CD4-positive, alpha-beta T cell treated with Interferon gamma for 1 hour (primary cell): Measurements from ENCODE around the gene LOXHD1.

Source experiments
- DNase-seq: peaks from one replicate; pipeline ENCODE4 v3.0.0-alpha.2; 2020

LOXHD1 gene

DNA sequence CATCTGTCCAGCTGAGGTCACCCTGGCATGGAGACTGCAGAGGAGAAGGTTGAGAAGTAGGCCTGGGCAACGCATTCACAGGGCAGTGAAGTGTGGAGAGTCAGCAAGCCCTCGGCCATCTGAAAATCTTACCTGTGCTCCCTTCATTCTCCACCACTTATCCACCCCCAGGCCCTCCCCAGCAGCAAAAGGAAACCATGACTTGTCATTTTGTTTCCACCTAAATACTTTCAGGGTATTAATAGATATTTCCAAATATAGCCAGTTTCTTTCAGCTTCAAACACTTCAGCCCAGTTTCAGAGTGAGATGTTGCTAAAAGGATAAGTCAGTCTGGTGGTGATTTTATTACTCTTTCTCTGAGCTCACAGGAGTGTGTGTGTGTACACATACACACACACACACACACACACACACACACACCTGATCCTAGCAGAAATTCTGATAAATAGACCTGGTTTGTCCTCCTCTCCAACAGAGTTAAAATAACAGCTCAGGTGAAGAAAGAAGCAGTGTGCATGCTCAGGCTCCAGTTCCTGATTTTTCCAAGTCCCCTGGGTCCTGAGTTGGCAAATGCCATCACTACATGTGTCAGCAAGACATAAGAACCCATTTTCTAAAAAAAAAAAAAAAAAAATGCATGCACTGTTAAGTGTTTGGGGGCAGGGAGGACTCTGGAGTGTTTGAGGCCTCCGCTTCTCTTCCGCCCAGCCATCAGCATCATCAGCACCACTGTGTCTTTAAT, 82.8 kb downstream of the LOXHD1 start:
- DNase-seq = no peak

DNA sequence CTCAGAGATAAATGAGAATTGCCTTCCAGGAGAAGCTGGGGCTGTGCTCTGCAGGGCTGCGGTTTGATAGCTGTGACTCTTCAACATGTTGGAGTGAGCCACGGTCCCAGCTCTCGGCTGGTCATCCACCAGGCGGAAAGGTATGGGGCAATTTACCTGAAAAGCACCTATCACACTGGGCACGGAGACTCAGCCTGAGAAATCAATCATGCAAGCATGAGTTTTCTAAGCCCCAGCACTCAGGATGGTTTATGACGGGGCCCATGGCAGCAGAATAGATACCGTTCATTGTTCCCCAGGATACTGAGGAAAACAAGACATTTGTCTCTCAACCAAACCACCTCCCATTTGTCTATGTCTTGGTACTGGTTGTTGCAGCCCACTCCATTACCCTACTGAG, 83.9 kb downstream of the LOXHD1 start:
- no peak for DNase-seq

DNA sequence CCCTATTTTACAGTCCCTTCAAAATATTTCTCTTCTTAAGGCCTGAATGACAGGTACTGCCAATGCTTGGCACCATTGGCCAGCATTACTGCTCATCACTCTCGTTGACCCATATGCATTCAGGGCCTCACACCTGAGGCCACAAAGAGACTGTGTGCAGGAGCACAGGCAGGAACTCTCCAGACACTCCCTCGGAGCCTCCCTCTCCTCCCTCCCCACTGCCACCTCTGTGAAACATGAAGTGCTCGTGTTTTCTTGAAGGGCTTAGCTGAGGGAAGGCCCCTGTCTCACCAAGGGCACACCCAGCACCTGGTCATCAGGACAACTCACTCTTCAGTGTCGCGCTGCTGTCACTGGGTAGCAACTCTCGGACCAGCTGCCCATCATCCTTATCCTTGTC, 85.3 kb downstream of the LOXHD1 start:
- DNase-seq = no peak

DNA sequence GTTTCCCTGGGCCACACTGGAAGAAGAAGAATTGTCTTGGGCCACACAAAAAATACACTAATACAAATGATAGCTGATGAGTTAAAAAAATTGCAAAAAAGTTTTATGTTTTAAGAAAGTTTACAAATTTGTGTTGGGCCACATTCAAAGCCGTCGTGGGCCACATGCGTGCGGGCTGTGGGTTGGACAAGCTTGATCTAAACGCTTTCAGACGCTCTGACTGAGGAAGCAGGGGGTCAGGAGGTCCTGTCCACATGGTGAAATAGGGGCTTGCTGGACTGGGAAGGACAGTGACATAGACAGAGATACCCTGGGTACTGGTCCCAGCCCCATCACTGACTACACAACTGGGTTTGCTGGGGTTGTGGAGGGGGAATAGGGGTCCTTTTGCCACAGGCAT, 86.4 kb downstream of the LOXHD1 start:
- DNase-seq = no peak

DNA sequence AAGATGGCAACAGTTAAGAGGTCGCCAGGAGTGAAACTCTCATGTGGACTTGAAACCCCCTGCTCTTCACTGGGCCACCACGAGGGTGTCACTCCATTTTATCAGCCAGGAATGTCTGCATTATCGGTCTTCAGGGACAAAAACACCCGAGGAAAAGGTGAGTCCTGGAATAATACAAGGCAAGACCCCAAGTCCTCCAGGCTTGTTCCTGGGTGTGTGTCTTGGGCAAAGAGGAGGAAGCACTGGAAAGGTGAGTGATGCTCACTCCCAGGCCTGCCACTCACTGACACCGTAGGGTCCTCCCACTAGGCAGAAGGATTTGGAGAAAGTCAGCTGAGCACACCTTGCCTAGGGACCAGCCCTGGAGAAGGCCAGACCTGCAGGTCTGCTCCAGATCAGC, 86.9 kb downstream of the LOXHD1 start:
- no peak for DNase-seq

DNA sequence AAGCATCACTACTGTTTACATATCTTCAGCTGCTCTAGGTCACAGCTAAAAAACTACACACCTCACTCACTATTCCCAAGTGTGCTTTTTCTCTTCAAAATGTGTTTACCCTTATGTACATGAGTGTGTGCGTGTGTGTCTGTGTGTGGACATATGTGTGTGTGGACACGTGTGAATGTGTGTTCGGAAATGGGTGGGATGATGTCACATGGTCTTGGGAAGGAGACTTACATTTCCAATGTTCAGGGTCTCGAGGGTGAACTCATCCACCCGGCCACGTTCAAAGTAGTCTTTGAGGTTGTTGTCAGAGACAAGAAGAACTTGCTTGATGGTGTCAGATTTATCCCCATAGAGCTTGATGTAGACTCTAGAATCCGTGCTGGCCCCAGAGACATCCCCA, 87.8 kb downstream of the LOXHD1 start:
- no peak for DNase-seq

DNA sequence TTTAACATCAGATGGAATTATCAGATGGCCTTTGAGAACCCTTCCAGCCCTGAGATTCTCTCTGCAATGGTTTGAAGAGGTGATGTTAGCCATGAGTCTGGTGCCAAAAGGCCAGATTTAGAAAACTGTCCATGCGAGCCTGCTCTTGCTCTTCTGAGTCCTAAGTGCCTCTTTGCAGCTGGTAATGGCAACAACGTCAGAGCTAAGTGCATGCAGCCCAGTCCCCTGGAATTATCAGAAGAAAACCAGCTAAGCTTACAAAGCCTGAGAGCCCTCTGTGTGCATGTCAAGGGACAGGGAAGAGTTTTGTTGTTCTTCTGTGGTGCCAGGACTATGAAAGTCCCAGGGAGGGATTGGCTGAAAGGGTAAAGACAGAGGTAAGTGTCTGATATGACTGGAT, 89.8 kb downstream of the LOXHD1 start:
- DNase-seq = no peak

- no peak for DNase-seq
Observed at GRCh38 chr18:46566111-46566510, 90.9 kb downstream of the LOXHD1 start.

- DNase-seq = no peak
Observed at GRCh38 chr18:46565256-46565655, 91.8 kb downstream of the LOXHD1 start.

DNA sequence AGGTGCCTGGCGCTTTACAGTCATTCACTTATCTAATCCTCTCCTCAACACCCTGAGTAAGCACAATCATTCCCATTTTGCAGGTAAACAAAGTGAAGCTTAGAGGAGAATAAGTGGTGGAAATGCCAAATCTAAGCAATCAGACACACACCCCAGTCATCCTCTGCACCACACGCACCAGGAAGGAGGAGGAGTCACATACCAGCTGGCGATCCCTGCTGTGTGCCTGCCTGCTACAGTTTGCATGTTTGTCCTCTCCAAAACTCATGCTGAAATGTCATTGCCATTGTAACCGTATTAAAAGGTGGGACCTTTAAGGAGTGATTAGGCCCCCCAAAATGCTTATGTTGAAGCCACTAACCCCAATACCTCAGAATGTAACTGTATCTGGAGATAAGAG, 93.7 kb downstream of the LOXHD1 start:
- no peak for DNase-seq

DNA sequence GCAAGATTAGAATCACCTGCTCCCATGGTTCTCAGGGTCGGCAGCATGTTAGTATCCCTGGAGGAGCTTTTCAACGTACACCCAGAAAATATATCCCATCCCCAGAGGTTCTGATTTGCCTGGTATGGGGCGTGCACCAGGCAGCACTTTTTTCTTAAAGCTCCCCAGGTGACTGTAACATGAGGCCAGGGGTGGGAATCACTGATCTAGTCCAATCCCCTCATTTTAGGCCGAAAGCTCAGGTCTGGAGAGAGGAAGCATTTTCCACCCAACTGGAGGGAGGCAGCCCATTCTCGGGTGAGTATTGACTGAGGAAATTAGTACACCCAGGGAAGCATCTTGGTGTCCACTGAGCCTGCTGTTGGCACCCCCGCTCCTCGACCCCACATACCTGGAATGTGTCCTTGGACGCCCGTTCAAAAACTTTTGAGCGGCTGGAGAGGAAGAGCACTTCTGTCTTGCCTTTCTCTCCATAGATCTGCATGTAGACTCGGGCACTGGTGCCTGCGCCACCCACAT, 94.3 kb downstream of the LOXHD1 start:
- DNase-seq = no peak

DNA sequence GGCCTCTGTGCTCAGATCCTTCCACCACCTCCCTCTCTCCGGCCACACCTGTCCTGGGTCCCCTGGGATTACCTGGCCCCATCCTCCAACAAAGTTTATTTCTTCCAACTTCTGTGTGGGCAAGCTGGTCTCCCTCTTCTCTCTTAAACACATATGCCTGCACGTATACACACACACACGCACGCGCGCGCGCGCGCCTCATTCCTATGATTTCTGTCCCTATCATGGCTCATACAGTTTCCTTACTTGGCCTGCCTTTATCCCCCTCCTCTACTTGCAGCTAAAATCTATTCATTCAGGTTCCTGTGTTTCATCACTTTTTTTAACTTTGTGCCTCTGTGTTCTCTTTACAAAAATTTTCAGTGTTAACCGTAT, 96.4 kb downstream of the LOXHD1 start:
- DNase-seq = no peak

DNA sequence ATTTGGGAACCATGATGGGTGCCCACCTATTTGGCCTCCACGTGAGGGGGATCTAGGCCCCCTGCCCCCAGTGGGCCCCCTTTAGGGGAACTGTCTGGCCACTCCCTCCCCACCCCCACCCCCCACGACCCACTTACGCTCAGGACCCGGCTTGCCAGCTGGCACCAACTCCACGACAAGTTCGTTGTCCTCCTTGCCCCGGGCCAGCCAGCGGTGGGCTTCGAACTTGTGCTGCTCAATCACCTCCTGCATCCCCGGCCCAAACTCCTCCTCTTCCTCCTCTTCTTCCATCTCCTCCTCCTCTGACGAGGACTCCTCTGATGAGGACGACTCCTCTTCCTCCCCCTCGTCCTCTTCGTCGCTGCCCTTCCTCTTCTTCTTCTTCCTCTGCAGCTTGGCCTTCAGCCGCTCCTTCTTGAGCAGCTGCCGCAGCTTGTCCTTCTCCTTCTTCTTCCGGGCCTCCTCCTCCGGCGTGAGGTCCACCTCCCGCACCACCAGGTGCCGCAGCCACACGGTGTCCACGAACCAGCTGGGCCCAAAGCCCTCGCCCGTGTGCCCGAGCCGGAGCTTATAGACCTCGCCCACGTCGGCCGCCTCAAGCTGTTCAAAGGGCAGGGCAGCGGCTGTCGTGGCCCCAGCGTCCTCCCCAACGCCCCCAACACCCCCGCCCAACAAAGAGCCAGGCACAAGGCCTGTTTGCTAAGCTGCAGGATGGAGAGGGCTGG, 96.9 kb downstream of the LOXHD1 start:
- no peak for DNase-seq

- DNase-seq = no peak
Observed at GRCh38 chr18:46559296-46559695, 97.7 kb downstream of the LOXHD1 start.

DNA sequence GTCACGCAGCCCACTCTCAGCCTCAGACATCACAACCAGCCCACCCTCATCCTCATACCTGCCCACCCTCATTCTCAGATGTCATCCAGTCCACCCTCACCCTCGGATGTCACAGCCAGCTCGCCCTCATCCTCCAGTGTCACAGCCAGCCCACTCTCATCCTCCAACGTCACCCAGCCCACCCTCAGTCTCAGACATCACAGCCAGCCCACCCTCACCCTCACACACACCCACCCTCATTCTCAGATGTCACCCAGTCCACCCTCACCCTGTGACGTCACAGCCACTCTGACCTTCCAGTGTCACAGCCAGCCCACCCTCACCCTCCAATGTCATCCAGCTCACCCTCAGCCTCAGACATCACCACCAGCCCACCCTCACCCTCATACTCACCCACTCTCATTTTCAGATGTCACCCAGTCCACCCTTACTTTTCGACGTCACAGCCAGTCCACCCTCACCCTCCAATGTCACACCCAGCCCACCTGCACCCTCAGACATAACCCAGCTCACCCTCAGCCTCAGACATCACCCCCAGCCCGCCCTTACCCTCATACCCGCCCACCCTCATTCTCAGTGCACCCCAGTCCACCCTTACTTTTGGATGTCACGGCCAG, 100.3 kb downstream of the LOXHD1 start:
- DNase-seq = no peak

- DNase-seq = no peak
Observed at GRCh38 chr18:46555724-46556123, 101.3 kb downstream of the LOXHD1 start.

DNA sequence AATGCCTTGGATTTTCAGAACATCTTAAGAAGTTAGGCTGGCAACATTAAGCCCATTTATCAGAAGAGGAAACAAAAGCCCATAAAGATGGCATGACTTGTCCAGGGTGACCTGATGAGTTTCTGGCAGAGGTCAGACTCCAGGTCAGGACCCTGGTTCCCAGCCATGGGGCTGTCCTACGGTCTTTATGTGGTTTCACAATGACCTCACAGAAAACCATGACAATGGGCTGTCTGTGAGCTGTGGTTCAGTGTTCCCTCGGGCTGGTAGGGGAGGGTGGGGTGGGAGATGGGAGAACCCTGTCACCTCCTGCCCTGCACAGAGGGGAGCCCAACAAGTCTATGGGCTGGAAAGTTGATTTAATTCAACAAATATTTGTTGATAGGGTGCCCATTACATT, 101.8 kb downstream of the LOXHD1 start:
- no peak for DNase-seq

DNA sequence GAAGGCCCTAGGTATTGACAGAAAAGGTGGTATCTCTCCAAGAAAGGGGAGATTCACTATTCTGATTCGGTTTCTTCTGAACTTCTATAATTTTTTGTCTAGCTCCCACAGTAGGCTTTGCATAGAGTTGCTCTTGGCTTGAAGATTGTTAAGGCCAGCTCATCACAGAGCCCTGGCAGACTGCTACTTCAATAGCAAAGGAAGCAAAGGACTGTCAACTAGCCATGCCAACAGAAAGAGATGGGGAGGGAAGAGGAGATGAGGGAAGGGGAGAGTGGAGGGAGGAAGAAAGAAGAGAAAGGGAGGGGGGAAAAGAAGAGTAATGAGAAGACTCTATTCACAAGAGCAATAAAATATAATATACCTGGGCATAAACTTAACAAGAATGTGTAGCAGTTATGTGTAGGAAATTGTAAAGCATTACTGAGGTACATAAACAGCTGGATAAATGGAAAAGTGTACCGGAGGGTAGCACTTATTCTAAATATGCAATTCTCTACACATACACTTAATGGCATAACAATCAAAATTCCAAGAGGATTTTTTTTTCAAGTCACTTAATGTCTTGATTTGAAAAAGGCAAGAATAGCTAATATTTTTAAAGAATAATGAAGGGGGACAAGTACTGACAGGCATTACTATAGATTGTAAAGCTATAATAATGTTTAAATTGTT, 102.5 kb downstream of the LOXHD1 start:
- DNase-seq = no peak

GRCh38 chr18:46550609-46551008, 106.4 kb downstream of the LOXHD1 start:
- no peak for DNase-seq

- no peak for DNase-seq
Observed at GRCh38 chr18:46547520-46547919, 109.5 kb downstream of the LOXHD1 start.

DNA sequence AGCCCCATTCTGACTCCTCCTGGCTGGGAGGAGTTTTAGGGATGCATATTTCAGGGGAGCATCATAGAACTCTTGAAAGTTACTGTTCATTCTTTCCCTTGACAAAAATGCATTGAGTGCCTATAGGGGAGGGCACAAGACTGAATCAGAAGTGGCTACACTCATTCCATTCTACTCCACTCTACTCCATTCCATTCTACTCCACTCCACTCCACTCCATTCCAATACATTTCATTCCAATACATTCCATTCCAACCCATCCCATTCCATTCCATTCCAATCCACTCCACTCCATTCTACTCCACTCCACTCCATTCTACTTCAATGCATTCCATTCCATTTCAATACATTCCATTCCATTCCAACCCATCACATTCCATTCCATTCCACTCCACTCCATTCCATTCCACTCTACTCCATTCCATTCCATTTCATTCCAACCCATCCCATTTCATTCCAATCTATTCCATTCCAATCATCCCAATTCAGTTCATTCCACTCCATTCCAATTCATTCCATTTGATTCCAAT, 110.8 kb downstream of the LOXHD1 start:
- DNase-seq = no peak

GRCh38 chr18:46542545-46542944, 114.5 kb downstream of the LOXHD1 start:
- DNase-seq = no peak

DNA sequence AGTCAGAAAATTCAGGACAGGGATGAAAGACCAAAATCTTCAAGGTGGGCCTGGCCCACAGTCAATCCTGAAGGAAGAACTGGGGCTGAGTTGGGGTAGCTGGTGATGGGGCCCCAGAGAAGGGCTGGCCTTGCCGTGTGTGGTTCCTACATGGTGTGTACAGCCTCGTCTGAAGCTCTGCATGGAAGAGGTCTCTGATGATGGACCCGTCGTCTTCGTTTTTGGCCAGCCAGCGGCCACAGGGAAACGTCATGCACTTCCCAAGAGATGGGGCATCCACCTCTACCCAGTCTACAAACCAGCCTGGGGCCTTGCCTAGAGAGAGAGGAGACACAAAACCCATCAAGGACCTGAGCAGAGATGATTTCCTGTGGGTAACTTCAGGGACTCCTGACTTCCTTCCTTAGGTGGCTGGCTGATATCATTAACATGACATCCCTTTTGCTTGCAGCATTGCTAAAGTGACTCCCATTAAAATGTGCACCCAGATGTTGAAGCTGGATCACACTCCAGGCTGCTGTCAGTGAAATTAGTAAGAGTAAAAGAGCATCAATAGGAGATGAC, 115.3 kb downstream of the LOXHD1 start:
- no peak for DNase-seq
